ENCODE results near the gene SGK1.

SGK1 gene

GRCh38 chr6:134177236-134177635 is 140.7 kb downstream of the SGK1 start:
- Histone ChIP-seq H3K27me3 (ENCODE audit: control insufficient read depth, insufficient read depth, low read length) (peaks cover 8% of the 10 kb centered on the region), H3K9ac (ENCODE audit: low read depth, low read length) (no peak overlapping the region), H3K9me3 (ENCODE audit: control insufficient read depth, insufficient read depth, low read length) (no peaks in the 10 kb centered on the region), H3K4me1 (ENCODE audit: control insufficient read depth, insufficient read depth, low read length) (peaks cover 13% of the 10 kb centered on the region), H3K4me3 (ENCODE audit: low read depth, low read length) (no peak overlapping the region), H3K36me3 (ENCODE audit: control insufficient read depth, insufficient read depth, low read length) (peaks cover 7% of the 10 kb centered on the region)

- H3K9ac ChIP-seq (ENCODE audit: low read depth, low read length), result no peak overlapping the region
These were observed 141.5 kb downstream of the SGK1 start for GRCh38 chr6:134176264-134176975.

GRCh38 chr6:134175532-134176263 is 142.2 kb downstream of the SGK1 start:
- H3K9ac ChIP-seq (ENCODE audit: low read depth, low read length), result peak overlapping the region; percentile 50
- peaks cover 8% of the 10 kb centered on the region for H3K27me3 ChIP-seq (ENCODE audit: control insufficient read depth, insufficient read depth, low read length)
- no peaks in the 10 kb centered on the region for H3K9me3 ChIP-seq (ENCODE audit: control insufficient read depth, insufficient read depth, low read length)
- peak overlapping the region; percentile 66 for H3K4me3 ChIP-seq (ENCODE audit: low read depth, low read length)
- peaks cover 13% of the 10 kb centered on the region for H3K4me1 ChIP-seq (ENCODE audit: control insufficient read depth, insufficient read depth, low read length)
- H3K36me3 ChIP-seq (ENCODE audit: control insufficient read depth, insufficient read depth, low read length), result peaks cover 16% of the 10 kb centered on the region

More at GRCh38 chr6:134176264-134176975, 141.5 kb downstream of the SGK1 start:
- Histone ChIP-seq H3K9me3 (ENCODE audit: control insufficient read depth, insufficient read depth, low read length) (no peaks in the 10 kb centered on the region), H3K4me1 (ENCODE audit: control insufficient read depth, insufficient read depth, low read length) (peaks cover 13% of the 10 kb centered on the region), H3K36me3 (ENCODE audit: control insufficient read depth, insufficient read depth, low read length) (peaks cover 14% of the 10 kb centered on the region), H3K27me3 (ENCODE audit: control insufficient read depth, insufficient read depth, low read length) (peaks cover 8% of the 10 kb centered on the region), H3K4me3 (ENCODE audit: low read depth, low read length) (peak overlapping the region; percentile 66)

- H3K9ac ChIP-seq (ENCODE audit: low read depth, low read length), result peak overlapping the region; percentile 50
- H3K9me3 ChIP-seq (ENCODE audit: control insufficient read depth, insufficient read depth, low read length), result no peaks in the 10 kb centered on the region
- H3K27me3 ChIP-seq (ENCODE audit: control insufficient read depth, insufficient read depth, low read length), result peaks cover 8% of the 10 kb centered on the region
- H3K4me3 ChIP-seq (ENCODE audit: low read depth, low read length), result peak overlapping the region; percentile 73
- peaks cover 17% of the 10 kb centered on the region for H3K36me3 ChIP-seq (ENCODE audit: control insufficient read depth, insufficient read depth, low read length)
- H3K4me1 ChIP-seq (ENCODE audit: control insufficient read depth, insufficient read depth, low read length), result peaks cover 13% of the 10 kb centered on the region
These were observed 143.0 kb downstream of the SGK1 start for GRCh38 chr6:134174672-134175531.

GRCh38 chr6:134173936-134174671 is 143.8 kb downstream of the SGK1 start:
- H3K4me1 ChIP-seq (ENCODE audit: control insufficient read depth, insufficient read depth, low read length), result peaks cover 13% of the 10 kb centered on the region
- peak overlapping the region; percentile 73 for H3K4me3 ChIP-seq (ENCODE audit: low read depth, low read length)
- peaks cover 8% of the 10 kb centered on the region for H3K27me3 ChIP-seq (ENCODE audit: control insufficient read depth, insufficient read depth, low read length)
- H3K36me3 ChIP-seq (ENCODE audit: control insufficient read depth, insufficient read depth, low read length), result peaks cover 21% of the 10 kb centered on the region
- no peaks in the 10 kb centered on the region for H3K9me3 ChIP-seq (ENCODE audit: control insufficient read depth, insufficient read depth, low read length)
- H3K9ac ChIP-seq (ENCODE audit: low read depth, low read length), result peak overlapping the region; percentile 57

- Histone ChIP-seq H3K4me1 (ENCODE audit: control insufficient read depth, insufficient read depth, low read length) (peaks cover 10% of the 10 kb centered on the region), H3K36me3 (ENCODE audit: control insufficient read depth, insufficient read depth, low read length) (peaks cover 21% of the 10 kb centered on the region), H3K27me3 (ENCODE audit: control insufficient read depth, insufficient read depth, low read length) (peaks cover 8% of the 10 kb centered on the region), H3K9me3 (ENCODE audit: control insufficient read depth, insufficient read depth, low read length) (no peaks in the 10 kb centered on the region), H3K9ac (ENCODE audit: low read depth, low read length) (no peak overlapping the region), H3K4me3 (ENCODE audit: low read depth, low read length) (peak overlapping the region; percentile 73)
These were observed 144.6 kb downstream of the SGK1 start for GRCh38 chr6:134173366-134173725.

- H3K4me3 ChIP-seq (ENCODE audit: low read depth, low read length), result peak overlapping the region; percentile 73
These were observed 145.1 kb downstream of the SGK1 start for GRCh38 chr6:134172706-134173365.

GRCh38 chr6:134172020-134172705 is 145.7 kb downstream of the SGK1 start:
- no peak overlapping the region for H3K4me3 ChIP-seq (ENCODE audit: low read depth, low read length)
- H3K9ac ChIP-seq (ENCODE audit: low read depth, low read length), result no peak overlapping the region
- H3K36me3 ChIP-seq (ENCODE audit: control insufficient read depth, insufficient read depth, low read length), result peaks cover 21% of the 10 kb centered on the region
- peaks cover 6% of the 10 kb centered on the region for H3K4me1 ChIP-seq (ENCODE audit: control insufficient read depth, insufficient read depth, low read length)
- no peaks in the 10 kb centered on the region for H3K9me3 ChIP-seq (ENCODE audit: control insufficient read depth, insufficient read depth, low read length)
- H3K27me3 ChIP-seq (ENCODE audit: control insufficient read depth, insufficient read depth, low read length), result peaks cover 1% of the 10 kb centered on the region

More at GRCh38 chr6:134172706-134173365, 145.1 kb downstream of the SGK1 start:
- no peaks in the 10 kb centered on the region for H3K9me3 ChIP-seq (ENCODE audit: control insufficient read depth, insufficient read depth, low read length)
- H3K36me3 ChIP-seq (ENCODE audit: control insufficient read depth, insufficient read depth, low read length), result peaks cover 21% of the 10 kb centered on the region
- H3K4me1 ChIP-seq (ENCODE audit: control insufficient read depth, insufficient read depth, low read length), result peaks cover 7% of the 10 kb centered on the region
- H3K27me3 ChIP-seq (ENCODE audit: control insufficient read depth, insufficient read depth, low read length), result peaks cover 8% of the 10 kb centered on the region
- no peak overlapping the region for H3K9ac ChIP-seq (ENCODE audit: low read depth, low read length)

GRCh38 chr6:134171517-134171916 is 146.4 kb downstream of the SGK1 start:
- H3K27me3 ChIP-seq (ENCODE audit: control insufficient read depth, insufficient read depth, low read length), result no peaks in the 10 kb centered on the region
- peaks cover 21% of the 10 kb centered on the region for H3K36me3 ChIP-seq (ENCODE audit: control insufficient read depth, insufficient read depth, low read length)
- no peaks in the 10 kb centered on the region for H3K9me3 ChIP-seq (ENCODE audit: control insufficient read depth, insufficient read depth, low read length)
- no peak overlapping the region for H3K9ac ChIP-seq (ENCODE audit: low read depth, low read length)
- H3K4me3 ChIP-seq (ENCODE audit: low read depth, low read length), result no peak overlapping the region
- peaks cover 4% of the 10 kb centered on the region for H3K4me1 ChIP-seq (ENCODE audit: control insufficient read depth, insufficient read depth, low read length)

- Histone ChIP-seq H3K9ac (ENCODE audit: low read depth, low read length) (no peak overlapping the region), H3K4me3 (ENCODE audit: low read depth, low read length) (no peak overlapping the region)
These were observed 147.1 kb downstream of the SGK1 start for GRCh38 chr6:134170844-134171243.

More at GRCh38 chr6:134170844-134171243, 147.1 kb downstream of the SGK1 start:
- Histone ChIP-seq H3K27me3 (ENCODE audit: control insufficient read depth, insufficient read depth, low read length) (no peaks in the 10 kb centered on the region), H3K36me3 (ENCODE audit: control insufficient read depth, insufficient read depth, low read length) (peaks cover 21% of the 10 kb centered on the region), H3K4me1 (ENCODE audit: control insufficient read depth, insufficient read depth, low read length) (peaks cover 3% of the 10 kb centered on the region), H3K9me3 (ENCODE audit: control insufficient read depth, insufficient read depth, low read length) (no peaks in the 10 kb centered on the region)

Data from iPS-15b (cell line).